HG02840 (cell line): ENCODE data around the gene APEH.
"Not testable (repeated sequence)": the region's sequence is repeated elsewhere in the genome, so short reads cannot be mapped to it uniquely, and the experiment has no call there.

Experiments used
- ATAC-seq: cut with Tn5 transposase; IDR thresholded peaks from one replicate; pipeline ENCODE4 v1.9.1; 2021; ENCODE audit warnings: mild to moderate bottlenecking, moderate library complexity, moderate number of reproducible peaks; ENCODE audit not compliant: unreplicated experiment, low FRiP score

APEH gene

GRCh38 chr3:49688338-49689045 lies 14.3 kb downstream of the APEH start:
- peak; percentile 19 for ATAC-seq

DNA sequence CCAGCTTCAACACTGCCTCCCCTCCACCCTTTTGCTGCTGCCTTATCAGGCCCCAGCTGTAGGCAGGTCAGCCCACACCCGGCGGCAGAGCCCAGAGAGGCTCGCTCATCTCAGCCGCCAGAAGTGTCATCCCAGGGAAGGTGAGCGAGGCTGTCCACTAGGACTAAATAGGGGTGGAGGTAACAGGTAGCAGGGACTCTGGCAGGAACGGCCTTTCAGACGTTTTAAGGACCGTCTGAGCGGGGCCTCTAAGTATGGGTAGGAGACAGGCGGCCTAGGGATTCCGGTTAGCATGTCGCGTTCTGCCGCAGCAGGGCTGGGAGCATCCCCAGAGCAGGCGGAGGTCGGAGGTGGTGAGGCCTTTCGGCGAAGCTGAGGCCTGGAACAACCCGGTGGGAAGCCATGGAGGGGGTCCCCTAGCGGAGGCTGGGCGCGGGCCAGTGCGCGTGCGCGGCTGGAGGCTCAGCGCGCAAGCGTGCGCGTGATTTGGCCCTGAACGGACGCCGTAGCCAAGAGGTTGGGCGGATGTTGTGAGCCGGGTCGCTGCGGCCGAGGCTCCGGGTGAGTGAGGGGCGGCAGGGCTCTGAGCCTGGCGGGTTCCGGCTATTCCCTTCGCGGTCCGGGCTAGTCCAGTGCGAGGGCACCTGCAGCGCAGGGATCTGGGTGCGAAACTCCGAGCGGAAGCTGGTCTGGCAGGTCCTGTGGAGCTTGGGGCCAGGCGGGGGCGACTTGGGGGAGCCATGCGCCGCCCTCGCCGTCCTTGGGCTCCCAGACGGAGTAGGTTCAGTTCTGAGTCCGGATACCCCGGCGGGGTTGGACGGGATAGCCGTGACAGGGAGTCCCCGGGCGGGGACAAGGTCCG lies 15.1 kb downstream of the APEH start, which contains the start of the genes MST1 and RNF123:
Gene MST1 (minus strand): TSS at position 429 of the 862 bp plus-strand sequence. CDS start 783 bp downstream, outside the sequence.
Gene RNF123 (plus strand): TSS at position 512 of the 862 bp plus-strand sequence. CDS start 1,609 bp downstream, outside the sequence.
- peak; percentile 77 for ATAC-seq

GRCh38 chr3:49689908-49690624 lies 15.9 kb downstream of the APEH start:
- not testable (repeated sequence) for ATAC-seq

DNA sequence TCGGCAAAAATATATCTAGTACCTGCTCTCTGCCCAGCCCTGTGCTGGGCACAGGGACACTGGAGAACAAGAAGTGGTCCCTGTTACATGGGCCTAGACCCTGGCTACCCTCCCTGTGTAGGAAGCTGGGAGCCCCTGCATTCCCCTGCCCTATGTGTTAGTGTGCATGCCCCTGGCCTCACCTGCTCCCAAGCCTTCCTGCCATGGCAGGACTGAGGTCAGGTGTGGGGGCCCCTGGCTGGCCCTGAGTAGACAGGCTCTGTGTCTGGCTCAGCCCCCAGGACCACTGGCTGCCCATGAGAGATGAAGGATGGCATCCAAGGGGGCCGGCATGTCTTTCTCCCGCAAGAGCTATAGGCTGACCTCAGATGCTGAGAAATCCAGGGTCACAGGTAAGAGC lies 16.7 kb downstream of the APEH start:
- not testable (repeated sequence) for ATAC-seq

DNA sequence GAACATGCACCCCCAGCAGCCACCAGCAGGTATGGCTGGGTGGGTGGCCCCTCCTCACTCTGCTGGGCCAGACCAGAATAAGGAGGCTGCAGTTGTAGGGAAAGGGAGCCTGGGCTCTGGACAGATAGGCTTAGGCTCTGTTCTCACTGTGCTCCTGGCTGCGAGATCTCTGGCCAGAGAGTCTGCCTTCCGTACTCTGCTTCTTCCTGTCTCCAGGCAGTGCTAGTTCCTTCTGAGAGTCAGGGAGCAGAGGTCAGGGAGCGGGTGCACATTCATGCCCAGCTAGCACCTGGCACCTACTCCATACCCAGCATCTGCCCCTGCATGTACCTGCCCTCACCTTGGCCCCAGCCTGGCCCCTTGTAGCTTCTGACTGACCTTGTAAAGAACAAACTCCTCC lies 17.3 kb downstream of the APEH start:
- not testable (repeated sequence) for ATAC-seq

DNA sequence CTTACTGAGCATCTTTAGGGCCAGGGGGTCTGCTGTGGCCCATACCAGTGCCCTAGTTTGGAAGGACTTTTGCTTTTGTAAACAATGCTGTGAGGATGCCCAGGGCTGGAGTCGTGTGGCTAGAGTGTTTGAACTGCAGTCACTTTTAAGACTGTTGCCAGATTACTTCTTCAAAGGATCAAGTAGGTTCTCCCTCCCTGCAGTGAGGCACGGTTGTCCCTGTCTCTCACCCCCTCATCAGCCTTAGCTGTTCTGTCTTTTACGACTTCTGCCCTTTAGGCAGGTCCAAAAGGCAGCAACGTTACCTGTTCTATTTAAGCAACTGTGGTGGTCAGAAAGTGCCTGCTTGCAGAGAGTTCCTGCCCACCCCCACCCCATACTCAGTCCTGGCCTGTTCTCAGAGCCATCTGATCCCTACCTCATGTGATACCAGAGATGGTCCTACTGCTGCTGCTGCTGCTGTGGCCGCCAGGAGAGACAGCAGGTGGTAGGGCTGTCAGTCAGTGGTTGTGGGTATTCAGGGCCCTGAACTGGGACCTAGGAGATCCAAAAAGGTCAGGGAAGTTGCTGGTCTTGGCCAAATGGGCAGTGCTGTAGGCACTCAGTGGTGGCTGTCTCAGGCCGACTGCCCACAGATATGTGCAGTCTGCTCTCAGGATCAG lies 20.4 kb downstream of the APEH start:
- ATAC-seq = not testable (repeated sequence)

- ATAC-seq = not testable (repeated sequence)
Measured at GRCh38 chr3:49695350-49696015, 21.3 kb downstream of the APEH start.

GRCh38 chr3:49699281-49699979 lies 25.3 kb downstream of the APEH start:
- ATAC-seq = no peak

GRCh38 chr3:49700014-49700413 lies 25.9 kb downstream of the APEH start:
- no peak for ATAC-seq

DNA sequence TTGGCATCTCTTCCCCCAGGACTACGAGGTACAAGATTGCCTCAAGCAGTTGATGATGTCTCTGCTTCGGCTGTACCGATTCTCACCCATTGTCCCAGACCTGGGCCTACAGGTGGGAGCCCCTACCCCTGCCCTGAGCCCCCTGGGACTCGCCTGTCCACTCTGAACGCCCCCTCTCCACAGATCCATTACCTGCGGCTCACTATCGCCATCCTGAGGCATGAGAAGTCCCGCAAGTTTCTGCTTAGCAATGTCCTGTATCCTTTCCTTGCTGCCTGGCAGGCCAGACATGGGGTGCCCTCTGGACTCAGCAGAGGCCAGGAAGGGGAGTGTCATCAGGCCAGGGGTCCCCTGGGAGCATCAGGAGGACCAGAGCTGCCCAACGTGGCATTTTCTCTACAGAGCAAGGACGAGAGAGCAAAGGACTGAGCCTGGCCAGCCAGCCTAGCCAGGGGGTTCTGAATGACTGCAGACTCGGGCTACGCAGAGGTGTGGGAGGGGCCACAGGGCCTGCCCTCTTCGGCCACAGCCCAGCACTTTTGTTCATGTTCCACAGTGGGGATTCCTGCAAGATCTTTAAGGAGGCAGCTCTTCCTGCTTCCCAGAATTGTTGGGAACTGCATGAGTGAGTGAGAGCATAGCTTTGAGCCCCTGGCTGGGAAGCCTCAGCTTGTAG lies 26.4 kb downstream of the APEH start:
- ATAC-seq = no peak

DNA sequence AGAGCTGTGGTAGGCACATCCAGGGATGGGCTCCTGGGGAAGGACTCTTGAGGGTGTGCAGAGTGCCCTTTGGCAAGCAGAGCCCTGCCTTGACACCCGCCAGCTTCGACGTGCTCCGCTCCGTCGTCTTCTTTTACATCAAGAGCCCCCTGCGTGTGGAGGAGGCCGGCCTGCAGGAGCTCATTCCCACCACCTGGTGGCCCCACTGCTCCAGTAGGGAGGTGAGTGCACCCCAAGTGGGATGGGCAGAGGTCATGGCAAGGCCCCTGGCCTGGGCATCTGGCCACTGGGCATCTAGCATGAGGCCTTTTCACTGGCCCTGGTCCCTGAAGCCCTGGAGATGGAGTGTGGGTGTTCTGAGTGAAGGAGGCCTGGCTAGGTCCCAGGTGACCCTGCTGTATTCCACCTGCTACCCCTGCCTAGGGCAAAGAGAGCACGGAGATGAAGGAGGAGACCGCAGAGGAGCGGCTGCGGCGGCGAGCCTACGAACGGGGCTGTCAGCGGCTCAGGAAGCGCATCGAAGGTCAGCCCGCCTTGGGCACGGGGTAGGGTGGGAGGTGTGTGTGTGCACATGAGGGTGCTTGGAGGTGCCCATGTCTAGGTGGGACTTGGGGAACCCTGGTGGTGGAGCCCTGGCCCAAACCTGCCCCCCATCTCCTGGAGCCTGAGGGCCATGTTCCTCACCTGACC lies 27.4 kb downstream of the APEH start:
- ATAC-seq = no peak

GRCh38 chr3:49702672-49703071 lies 28.5 kb downstream of the APEH start:
- ATAC-seq = no peak

GRCh38 chr3:49703443-49703927 lies 29.3 kb downstream of the APEH start:
- no peak for ATAC-seq

GRCh38 chr3:49703956-49704355 lies 29.8 kb downstream of the APEH start:
- ATAC-seq = no peak

DNA sequence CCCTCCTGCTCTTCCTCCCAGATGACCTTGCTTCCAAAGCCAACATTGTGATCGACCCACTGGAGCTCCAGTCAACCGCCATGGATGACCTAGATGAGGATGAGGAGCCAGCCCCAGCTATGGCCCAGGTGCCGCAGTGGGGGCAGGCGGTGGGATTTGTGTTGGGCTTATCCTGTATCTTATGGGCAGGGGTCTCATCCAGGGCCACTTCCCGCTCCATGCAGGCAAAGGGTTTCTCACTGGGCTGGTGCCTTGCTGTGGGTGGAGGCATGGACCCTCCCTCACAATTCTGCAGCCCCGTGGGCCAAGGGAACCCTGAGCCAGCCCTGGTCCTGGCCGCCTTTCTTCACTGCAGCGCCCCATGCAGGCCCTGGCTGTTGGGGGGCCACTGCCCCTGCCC lies 30.5 kb downstream of the APEH start:
- ATAC-seq = no peak

- ATAC-seq = no peak
Measured at GRCh38 chr3:49705390-49705960, 31.3 kb downstream of the APEH start.

DNA sequence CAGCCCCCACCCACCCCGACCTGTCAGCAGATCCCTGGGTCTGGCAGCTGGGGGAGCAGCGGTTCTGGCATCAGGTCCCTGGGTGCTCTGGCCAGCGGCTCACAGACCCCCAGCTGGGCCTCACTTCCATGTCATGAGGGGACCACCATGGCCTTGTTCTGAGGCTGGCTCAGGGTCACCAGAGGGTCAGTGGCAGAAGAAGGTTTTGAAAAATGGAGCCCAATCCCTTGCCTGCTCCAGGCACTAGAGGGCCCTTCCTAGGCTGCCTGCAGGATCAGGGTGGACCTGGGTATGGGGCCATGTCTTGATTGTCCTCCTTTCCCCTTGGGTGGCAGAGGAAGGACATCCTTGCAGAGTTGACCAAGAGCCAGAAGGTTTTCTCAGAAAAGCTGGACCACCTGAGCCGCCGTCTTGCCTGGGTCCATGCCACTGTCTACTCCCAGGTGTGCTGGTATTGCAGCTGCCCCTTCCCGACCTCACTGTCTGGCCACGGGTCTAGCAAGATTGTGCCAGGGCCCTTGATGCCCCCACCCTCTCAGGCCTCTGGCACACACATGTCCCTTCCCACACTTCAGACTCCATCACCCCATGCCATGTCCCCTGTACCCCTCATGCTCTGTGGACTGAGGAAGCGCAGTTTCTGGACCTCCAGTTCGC lies 32.4 kb downstream of the APEH start:
- no peak for ATAC-seq
